Transverse colon (tissue), 4 donors: Measurements from ENCODE around the gene PELO. TPM values are rescaled to one million over a fixed set of nuclear protein-coding genes. Genes with fewer than 3 reads are reported as not detected.
A peak's percentile ranks its signal among the peaks of the same experiment; 100 is the strongest.

Source experiments
- DNase-seq: peaks from one replicate; pipeline ENCODE4 v3.0.0-alpha.2; 2019
- H3K27ac ChIP-seq, 4 donors: fragments of 200-600 bp; sonication (generic); 2 replicates each; pipeline ENCODE4 v1.5.1; 2016 to 2018; ENCODE audit warnings: inconsistent platforms in 4 of 4
- H3K27me3 ChIP-seq: fragments of 200-600 bp; sonication (generic); 2 replicates; pipeline ENCODE4 v1.5.1; 2017; ENCODE audit warnings: inconsistent platforms
- H3K36me3 ChIP-seq, 4 donors: fragments of 200-600 bp; sonication (generic); 2 replicates each; pipeline ENCODE4 v1.5.1; 2017 to 2019; ENCODE audit warnings: inconsistent platforms in 4 of 4
- H3K4me1 ChIP-seq, 4 donors: fragments of 200-600 bp; sonication (generic); 2 replicates each; pipeline ENCODE4 v1.5.1; 2017 to 2020; ENCODE audit warnings: inconsistent platforms in 4 of 4
- H3K4me3 ChIP-seq, 4 donors: fragments of 200-600 bp; sonication (generic); 1 replicate in 1 of 4; 2 replicates in 3 of 4; pipeline versions ENCODE4 v1.5.1 to v1.6.1; 2017 to 2019; ENCODE audit warnings: inconsistent platforms in 4 of 4
- H3K9me3 ChIP-seq, 2 donors: fragments of 200-600 bp; sonication (generic); 2 replicates each; pipeline ENCODE4 v1.5.1; 2017 to 2019; ENCODE audit warnings: inconsistent platforms in 2 of 2
- EP300 ChIP-seq: sonication (generic); formaldehyde crosslinking; IDR thresholded peaks from one replicate; pipeline ENCODE4 v1.6.1; 2017; ENCODE audit warnings: antibody characterized with exemption, low read depth
- POLR2A ChIP-seq: fragments of 450-650 bp; IDR thresholded peaks from one replicate; pipeline ENCODE4 v1.6.1; 2016; ENCODE audit warnings: antibody characterized with exemption, mild to moderate bottlenecking, moderate library complexity
- POLR2AphosphoS5 ChIP-seq, 3 donors: sonication (generic); formaldehyde crosslinking; IDR thresholded peaks; one replicate each; pipeline ENCODE4 v1.6.1; 2016; ENCODE audit warnings: antibody characterized with exemption in 3 of 3
- WGBS, 2 donors: methylation state at CpG; one replicate each; pipeline ENCODE4 v1.1.5; 2018; ENCODE audit warnings: low coverage in 1 of 2; 5-methylcytosine and 5-hydroxymethylcytosine counted together
- in situ Hi-C, 4 donors: fragments of 200-750 bp; cut with MboI; loops; one replicate each; pipeline versions ENCODE4 v1.15.0 to v1.15.1; 2017; ENCODE audit warnings: low sequenced_read_pairs in 3 of 4, low pct_ligation_motif_present in 1 of 4, low pct_unique_long_range_greater_than_20kb in 1 of 4
- intact Hi-C: fragments of 100-400 bp; cut with DNase I; formaldehyde crosslinking; loops from one replicate; pipeline ENCODE4 v1.15.1; 2023; ENCODE audit warnings: low total_unique reads
- total RNA-seq, 4 donors: library from RNA; depleted of rRNA; stranded (reverse); fragments of >200 nt; gene quantifications; one replicate each; pipeline ENCODE4 v1.1.0, GENCODE V29; 2016
- TF ChIP-seq, protein P1 (sequence below), 5 experiments: fragments of 200-600 bp in 3 of 5; fragments of 450-650 bp in 2 of 5; sonication (generic) in 3 of 5; IDR thresholded peaks; 1 replicate in 2 of 5; 2 replicates in 3 of 5; pipeline ENCODE4 v1.5.1; 2016 to 2017; ENCODE audit warnings: antibody characterized with exemption in 5 of 5, inconsistent platforms in 3 of 5, mild to moderate bottlenecking in 2 of 5, moderate library complexity in 1 of 5

Gene PELO
- total RNA-seq, 4 donors from 2014 or later, result 10.1 to 62.3 (median 16.8) TPM

GRCh38 chr5:52830650-52831049 is 42.9 kb downstream of the PELO start:
- intact Hi-C loops (no loop called here), in situ Hi-C loops (no loop called here)
- no peak for DNase-seq
- WGBS, 2 donors, result 67 to 77% methylated on average over 1 to 2 of the region's 2 CpGs
- peaks cover 0 to 17% (median 1%) of the 10 kb centered on the region in 4 donors for H3K4me1 ChIP-seq
- H3K36me3 ChIP-seq, result no peaks in the 10 kb centered on the region
- no peaks in the 10 kb centered on the region for H3K27me3 ChIP-seq
- H3K27ac ChIP-seq, result peak overlapping the region; percentile 3 to 43 (median 26)
- no peak overlapping the region for H3K4me3 ChIP-seq
- TF ChIP-seq, protein P1, sequence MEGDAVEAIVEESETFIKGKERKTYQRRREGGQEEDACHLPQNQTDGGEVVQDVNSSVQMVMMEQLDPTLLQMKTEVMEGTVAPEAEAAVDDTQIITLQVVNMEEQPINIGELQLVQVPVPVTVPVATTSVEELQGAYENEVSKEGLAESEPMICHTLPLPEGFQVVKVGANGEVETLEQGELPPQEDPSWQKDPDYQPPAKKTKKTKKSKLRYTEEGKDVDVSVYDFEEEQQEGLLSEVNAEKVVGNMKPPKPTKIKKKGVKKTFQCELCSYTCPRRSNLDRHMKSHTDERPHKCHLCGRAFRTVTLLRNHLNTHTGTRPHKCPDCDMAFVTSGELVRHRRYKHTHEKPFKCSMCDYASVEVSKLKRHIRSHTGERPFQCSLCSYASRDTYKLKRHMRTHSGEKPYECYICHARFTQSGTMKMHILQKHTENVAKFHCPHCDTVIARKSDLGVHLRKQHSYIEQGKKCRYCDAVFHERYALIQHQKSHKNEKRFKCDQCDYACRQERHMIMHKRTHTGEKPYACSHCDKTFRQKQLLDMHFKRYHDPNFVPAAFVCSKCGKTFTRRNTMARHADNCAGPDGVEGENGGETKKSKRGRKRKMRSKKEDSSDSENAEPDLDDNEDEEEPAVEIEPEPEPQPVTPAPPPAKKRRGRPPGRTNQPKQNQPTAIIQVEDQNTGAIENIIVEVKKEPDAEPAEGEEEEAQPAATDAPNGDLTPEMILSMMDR (IDR thresholded peaks at IDR 0.05), result no peak
- no peak for TF ChIP-seq POLR2A
- TF ChIP-seq EP300, result no peak
- no peak for TF ChIP-seq POLR2AphosphoS5 (IDR thresholded peaks at IDR 0.05)
- H3K9me3 ChIP-seq, result no peaks in the 10 kb centered on the region

GRCh38 chr5:52831786-52832511 is 44.2 kb downstream of the PELO start:
- TF ChIP-seq, protein P1 (IDR thresholded peaks at IDR 0.05), result no peak
- TF ChIP-seq EP300 (no peak), POLR2AphosphoS5 (IDR thresholded peaks at IDR 0.05) (no peak), POLR2A (no peak)
- no peaks in the 10 kb centered on the region for H3K27me3 ChIP-seq
- H3K27ac ChIP-seq, result peak overlapping the region in 2 of 4 donors; percentile 4 to 43
- in situ Hi-C loops (no loop called here), intact Hi-C loops (no loop called here)
- WGBS, 2 donors, result 40 to 72% methylated on average over 1 to 2 of the region's 2 CpGs
- no peaks in the 10 kb centered on the region for H3K9me3 ChIP-seq
- no peak overlapping the region for H3K4me3 ChIP-seq
- peaks cover 0 to 18% (median 1%) of the 10 kb centered on the region in 4 donors for H3K4me1 ChIP-seq
- DNase-seq, result no peak
- H3K36me3 ChIP-seq, result no peaks in the 10 kb centered on the region

GRCh38 chr5:52834320-52834719 is 46.6 kb downstream of the PELO start:
- intact Hi-C loops (no loop called here), in situ Hi-C loops (no loop called here)
- Histone ChIP-seq H3K36me3 (no peaks in the 10 kb centered on the region), H3K4me3 (no peak overlapping the region), H3K9me3 (no peaks in the 10 kb centered on the region), H3K27ac (peak overlapping the region in 1 of 4 donors; percentile 29), H3K27me3 (no peaks in the 10 kb centered on the region), H3K4me1 (peaks cover 0 to 28% (median 5%) of the 10 kb centered on the region in 4 donors)
- 96 to 100% methylated on average over 1 to 2 of the region's 2 CpGs for WGBS, 2 donors
- no peak for DNase-seq
- TF ChIP-seq POLR2A (no peak), POLR2AphosphoS5 (IDR thresholded peaks at IDR 0.05) (no peak), EP300 (no peak)
- TF ChIP-seq, protein P1 (IDR thresholded peaks at IDR 0.05), result no peak

DNA sequence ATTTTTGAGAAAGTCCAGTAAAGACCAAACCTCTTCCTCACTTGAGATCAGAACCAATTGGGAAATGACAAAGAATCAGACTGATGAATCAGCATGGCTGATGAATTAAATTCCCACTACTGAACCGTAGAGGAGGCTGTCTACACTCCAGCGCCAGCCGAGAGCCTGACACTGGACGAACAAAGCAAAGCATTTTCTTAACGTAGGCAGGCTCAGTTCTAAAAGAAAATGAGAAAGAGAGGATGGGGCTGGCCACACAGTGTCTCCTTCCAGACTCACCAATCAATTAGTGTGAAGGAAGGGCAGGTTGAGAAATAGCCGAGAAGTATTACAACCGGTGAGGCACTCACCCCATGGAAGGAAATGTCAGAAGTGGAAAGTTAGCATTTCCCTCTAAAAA is 49.4 kb downstream of the PELO start:
- peaks cover 0 to 23% (median 4%) of the 10 kb centered on the region in 4 donors for H3K4me1 ChIP-seq
- H3K27ac ChIP-seq, result peak overlapping the region; percentile 71 to 75 (median 72)
- H3K9me3 ChIP-seq, result no peaks in the 10 kb centered on the region
- no peak overlapping the region for H3K4me3 ChIP-seq
- H3K36me3 ChIP-seq, result no peaks in the 10 kb centered on the region
- no peak for DNase-seq
- WGBS, 2 donors, result 69 to 75% methylated on average over 7 of the region's 7 CpGs
- intact Hi-C loops, result no loop called here
- in situ Hi-C loops, result no loop called here
- no peak for TF ChIP-seq POLR2A
- TF ChIP-seq EP300, result no peak
- TF ChIP-seq, protein P1 (IDR thresholded peaks at IDR 0.05), result no peak
- TF ChIP-seq POLR2AphosphoS5 (IDR thresholded peaks at IDR 0.05), result no peak
- no peaks in the 10 kb centered on the region for H3K27me3 ChIP-seq

Other genes with a start within 250 kb of the PELO start
- 10 to 100 TPM; 42.6 to 83.2 (median 48.0) TPM for gene ITGA1, start within 50 bp of the PELO start, total RNA-seq
- 10 to 100 TPM in 1 of 4 donors, 1 to 10 TPM in 3; 1.5 to 10.1 (median 8.7) TPM for gene ITGA2, start 201.4 kb downstream of the PELO start, total RNA-seq